GM12874 (cell line): Measurements from ENCODE around the gene TBC1D5.

Experiments
- CTCF ChIP-seq: IDR thresholded peaks from 2 replicates; pipeline ENCODE4 v1.5.1; 2011; ENCODE audit warnings: low read depth, mild to moderate bottlenecking, control low read depth, low read length, moderate library complexity; ENCODE audit not compliant: insufficient read depth

TBC1D5 gene

GRCh38 chr3:17765819-17766472 lies 23.5 kb upstream of the TBC1D5 start:
- TF ChIP-seq CTCF = no peak

- TF ChIP-seq CTCF = no peak
Observed at GRCh38 chr3:17761563-17761962, 19.1 kb upstream of the TBC1D5 start.

- TF ChIP-seq CTCF = no peak
Observed at GRCh38 chr3:17759901-17760300, 17.5 kb upstream of the TBC1D5 start.

- TF ChIP-seq CTCF = no peak
Observed at GRCh38 chr3:17755836-17756235, 13.4 kb upstream of the TBC1D5 start.

- TF ChIP-seq CTCF = no peak
Observed at GRCh38 chr3:17753632-17753992, 11.2 kb upstream of the TBC1D5 start.

- no peak for TF ChIP-seq CTCF
Observed at GRCh38 chr3:17752876-17753631, 10.6 kb upstream of the TBC1D5 start.

- no peak for TF ChIP-seq CTCF
Observed at GRCh38 chr3:17752436-17752835, 10.0 kb upstream of the TBC1D5 start.
